ENCODE measurements around the gene RNF213. TPM values are rescaled to one million over a fixed set of nuclear protein-coding genes. Genes with fewer than 3 reads are reported as not detected.

The RNF213 gene
- 10 to 100 TPM in 11 of 12 donors, not detected in 1; 27.9 to 64.9 (median 35.8) TPM for polyA plus RNA-seq (ENCODE audit: insufficient read length in 12 of 12)
- long read RNA-seq, donor 1, partial matches to known transcripts: 5 of 5 reads
- long read RNA-seq, donor 1, other reads (novel, unspliced or antisense): 0 of 5 reads
- long read RNA-seq, donor 2, partial matches to known transcripts: 0 of 1 reads
- long read RNA-seq, donor 2, other reads (novel, unspliced or antisense): 0 of 1 reads
- long read RNA-seq, donor 3: 0 reads
- long read RNA-seq, donor 4, full-length matches to known transcripts: 1 of 1 reads
- long read RNA-seq, donor 4, partial matches to known transcripts: 0 of 1 reads
- long read RNA-seq, donor 4, other reads (novel, unspliced or antisense): 0 of 1 reads
- long read RNA-seq, donor 5, full-length matches to known transcripts: 2 of 7 reads
- long read RNA-seq, donor 5, partial matches to known transcripts: 5 of 7 reads
- long read RNA-seq, donor 5, other reads (novel, unspliced or antisense): 0 of 7 reads
- long read RNA-seq, donor 6: 0 reads
- long read RNA-seq, donor 7: 0 reads
- long read RNA-seq, donor 8, full-length matches to known transcripts: 1 of 1 reads
- long read RNA-seq, donor 8, partial matches to known transcripts: 0 of 1 reads
- long read RNA-seq, donor 8, other reads (novel, unspliced or antisense): 0 of 1 reads
- long read RNA-seq, donor 9: 0 reads
- long read RNA-seq, donor 10, full-length matches to known transcripts: 2 of 2 reads
- long read RNA-seq, donor 10, partial matches to known transcripts: 0 of 2 reads
- long read RNA-seq, donor 10, other reads (novel, unspliced or antisense): 0 of 2 reads
- long read RNA-seq, donor 11, partial matches to known transcripts: 8 of 8 reads
- long read RNA-seq, donor 11, other reads (novel, unspliced or antisense): 0 of 8 reads

DNA sequence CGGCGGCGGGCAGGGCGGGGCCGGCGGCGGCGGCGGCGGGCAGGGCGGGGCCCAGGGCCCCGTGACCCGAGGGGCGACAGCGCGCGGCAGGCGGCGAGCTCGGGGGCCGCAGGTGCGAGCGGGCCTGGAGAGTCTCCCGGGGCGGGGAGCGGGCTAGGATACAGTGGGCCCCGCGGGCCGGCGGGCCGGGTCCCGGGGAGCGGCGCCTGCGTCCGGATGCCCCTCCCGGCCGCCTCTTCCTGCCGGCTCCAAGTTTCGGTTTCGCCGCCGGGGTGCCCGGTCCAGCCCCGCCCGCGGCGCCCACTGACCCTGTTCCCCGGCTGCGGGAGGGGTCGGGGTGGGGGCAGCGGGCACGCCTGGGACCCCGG is at the start of gene RNF213:
RNF213 (plus strand) TSS at position 62 of the 368 bp plus-strand sequence. CDS start 2,830 bp downstream, outside the sequence.
- DNase-seq: no peak

DNA sequence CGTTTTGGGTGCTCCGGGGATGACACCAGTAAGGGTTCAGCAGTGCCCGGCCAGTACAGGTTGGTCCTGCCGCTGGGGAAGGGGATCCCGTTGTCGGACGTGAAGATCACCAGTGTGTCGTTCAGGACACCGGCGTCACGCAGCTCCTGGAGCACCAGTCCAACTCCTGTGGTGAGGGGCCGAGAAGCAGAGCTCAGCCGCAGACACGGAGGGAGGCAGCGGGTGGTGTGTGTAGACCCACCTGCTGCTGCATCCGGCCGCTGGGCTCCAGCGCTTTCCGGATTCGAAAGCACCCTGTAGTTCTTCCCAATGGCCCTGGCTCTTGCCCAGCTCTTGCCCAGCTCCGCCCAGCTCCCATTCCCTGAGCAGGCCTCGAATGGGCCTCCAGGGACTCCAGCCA is 48.5 kb upstream of the RNF213 start:
- DNase-seq: no peak

DNA sequence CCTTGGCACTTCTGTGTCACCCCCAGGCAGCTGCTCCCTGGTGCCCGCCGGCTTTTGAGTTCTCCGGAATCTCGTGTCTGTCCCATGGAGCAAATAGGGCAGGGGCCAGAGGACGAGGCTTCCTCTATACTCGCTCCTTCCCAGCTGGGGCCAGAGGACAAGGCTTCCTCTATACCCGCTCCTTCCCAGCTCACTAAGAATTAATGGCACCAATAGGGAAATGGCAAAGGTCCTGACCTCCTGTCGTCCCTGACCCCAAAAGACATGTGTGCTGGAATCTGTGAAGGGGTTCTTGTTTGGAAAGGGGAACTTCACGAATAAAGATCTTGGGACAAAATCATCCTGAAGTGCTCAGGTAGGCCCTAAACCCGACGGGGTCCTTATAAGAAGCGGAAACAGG is 48.1 kb upstream of the RNF213 start:
- DNase-seq: no peak

GRCh38 chr17:80212962-80213642 is 47.5 kb upstream of the RNF213 start:
- no peak for DNase-seq

DNA sequence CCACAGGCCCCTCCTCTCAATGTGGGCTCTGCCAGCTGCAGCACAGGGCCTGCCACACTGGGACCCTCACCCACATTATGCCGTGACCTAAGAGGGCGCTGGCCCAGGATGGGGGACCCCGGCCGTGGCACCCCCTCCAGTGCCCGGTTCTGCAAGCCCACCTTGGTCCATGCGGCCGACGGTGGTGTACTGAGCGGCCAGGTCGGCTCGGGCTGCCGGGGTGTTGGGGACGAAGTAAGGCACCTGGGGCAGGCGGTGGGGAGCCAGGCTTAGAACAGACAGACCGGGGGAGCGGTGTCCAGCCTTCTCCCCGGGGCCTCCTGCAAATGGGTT is 47.0 kb upstream of the RNF213 start:
- DNase-seq: no peak

DNA sequence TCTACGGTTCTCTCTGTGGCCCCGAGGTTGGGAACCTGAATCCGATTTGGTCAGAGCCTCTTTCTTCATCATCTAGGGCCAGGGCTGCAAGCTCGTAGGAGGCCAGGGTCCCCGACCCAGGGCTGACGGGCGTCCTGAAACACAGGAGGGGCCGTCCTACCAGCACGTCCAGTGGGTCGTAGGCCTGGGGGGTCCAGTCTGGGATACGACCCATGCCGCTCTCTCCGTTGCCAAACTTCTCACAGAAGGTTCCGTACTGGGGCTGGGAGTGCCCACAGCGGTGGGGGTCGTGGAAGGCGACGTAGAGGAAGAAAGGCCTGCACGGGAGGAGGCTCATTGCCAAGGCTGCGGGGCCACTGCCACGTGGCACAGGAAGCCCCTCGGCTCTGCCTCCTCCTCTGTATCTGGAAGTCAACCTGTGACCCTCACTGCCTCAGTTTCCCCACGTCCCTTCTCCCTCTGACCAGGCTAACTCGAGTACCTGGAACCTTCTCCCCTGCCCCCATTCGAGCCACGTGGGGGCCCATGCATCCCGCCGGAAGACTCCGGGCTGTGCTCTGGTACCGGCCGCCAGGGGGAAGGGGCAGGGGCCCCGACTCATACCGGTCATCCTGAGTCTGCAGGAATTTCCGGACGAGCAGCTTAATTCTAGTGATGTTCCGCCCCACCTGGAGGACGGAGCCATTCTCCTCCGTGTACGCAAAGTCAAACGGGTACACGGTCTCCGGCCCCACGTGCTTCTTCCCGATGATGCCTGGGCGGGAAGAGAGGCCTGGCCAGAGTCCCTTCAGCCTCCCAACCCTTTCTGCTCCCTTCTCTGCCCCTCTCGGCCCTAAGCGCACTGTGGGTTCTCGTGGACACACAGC is 46.4 kb upstream of the RNF213 start:
- no peak for DNase-seq

DNA sequence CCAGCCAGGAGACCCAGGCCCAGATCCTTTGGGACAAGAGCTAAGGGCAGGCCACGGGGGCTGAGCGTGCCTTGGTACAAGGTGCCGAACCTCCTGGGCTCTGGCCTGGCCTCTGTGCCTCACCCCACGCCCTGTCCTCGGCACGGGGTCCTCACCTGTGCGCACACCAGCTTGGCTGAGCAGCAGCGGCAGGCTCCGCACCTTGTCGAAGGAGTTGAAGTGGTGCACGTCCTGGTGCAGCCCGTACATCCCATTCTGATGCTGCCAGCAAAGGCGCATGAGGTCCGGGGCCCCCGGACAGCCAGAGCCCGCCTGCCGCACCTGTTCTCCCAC is 45.8 kb upstream of the RNF213 start:
- DNase-seq: no peak

DNA sequence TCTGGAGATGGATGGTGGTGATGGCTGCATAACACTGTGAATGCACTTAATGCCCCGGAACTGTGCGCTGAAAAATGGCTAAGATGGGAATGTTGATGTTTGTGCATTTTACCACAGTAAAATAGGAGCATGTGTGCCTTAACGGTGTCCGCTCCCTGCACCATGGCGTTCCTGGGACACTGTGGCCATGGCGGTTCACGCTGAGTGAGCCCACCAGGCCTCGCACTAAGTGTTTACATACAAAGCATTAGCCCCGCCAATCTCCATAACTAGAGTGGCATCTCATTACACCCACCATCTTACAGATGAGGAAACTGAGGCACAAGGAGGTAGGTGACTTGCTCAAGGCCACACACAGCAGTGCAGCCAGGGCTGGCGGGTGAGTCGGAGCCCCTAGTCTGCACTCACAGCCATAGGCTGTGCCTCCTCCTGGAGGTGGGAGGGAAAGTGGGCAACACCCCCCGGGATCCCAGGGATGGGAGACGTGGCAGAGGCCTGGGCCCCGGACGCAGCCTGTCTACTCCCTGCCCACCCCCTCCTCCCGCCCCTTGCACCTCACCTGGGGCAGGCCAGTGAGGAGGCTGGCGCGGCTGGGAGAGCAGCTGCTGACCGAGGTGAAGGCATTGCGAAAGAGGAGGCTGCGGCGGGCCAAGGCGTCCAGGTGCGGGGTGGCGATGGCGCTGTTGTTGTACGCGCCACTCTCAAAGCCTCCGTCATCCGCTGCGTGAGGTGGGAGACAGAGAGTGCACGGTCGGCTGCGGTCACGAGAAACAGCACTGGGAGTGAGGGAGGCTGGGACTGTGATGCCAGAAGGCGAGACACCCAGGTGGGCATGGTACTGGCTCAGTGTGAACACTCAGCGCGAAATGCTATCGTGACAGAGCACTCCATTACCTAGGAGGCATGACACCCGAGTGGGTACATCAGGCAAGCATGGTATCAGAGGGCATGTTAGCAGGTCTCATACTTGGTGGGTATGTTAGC is 43.9 kb upstream of the RNF213 start:
- no peak for DNase-seq

DNA sequence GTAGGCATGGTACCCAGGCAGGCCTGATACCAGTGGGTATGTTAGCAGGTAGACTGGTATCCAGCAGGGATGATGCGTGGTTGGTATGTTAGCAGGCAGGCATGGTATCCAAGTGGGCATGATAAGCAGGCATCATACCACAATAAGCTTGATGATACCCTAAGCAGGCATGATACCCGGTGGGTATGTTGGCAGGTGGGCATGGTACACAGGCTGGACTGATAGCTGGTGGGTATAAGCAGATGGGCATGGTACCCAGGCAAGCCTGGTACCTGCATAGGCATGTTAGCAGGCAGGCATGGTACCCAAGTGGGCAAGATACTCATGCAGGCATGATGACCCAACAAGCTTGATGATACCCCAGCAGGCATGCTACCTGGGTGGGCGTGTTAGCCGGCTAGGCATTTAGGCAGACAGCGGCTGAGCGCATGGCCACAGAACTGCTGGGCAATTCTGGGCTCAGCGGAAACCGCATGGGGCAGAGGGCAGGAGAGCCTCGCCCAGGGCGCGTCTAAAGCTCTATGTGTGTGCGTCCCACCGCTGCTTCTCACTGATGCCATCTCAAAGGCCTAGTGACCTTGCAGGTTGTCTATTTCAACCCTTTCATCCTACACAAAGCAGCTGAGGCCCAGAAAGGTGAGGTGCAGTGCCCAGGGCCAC is 42.8 kb upstream of the RNF213 start:
- DNase-seq: no peak

GRCh38 chr17:80218391-80218790 is 42.3 kb upstream of the RNF213 start:
- no peak for DNase-seq

DNA sequence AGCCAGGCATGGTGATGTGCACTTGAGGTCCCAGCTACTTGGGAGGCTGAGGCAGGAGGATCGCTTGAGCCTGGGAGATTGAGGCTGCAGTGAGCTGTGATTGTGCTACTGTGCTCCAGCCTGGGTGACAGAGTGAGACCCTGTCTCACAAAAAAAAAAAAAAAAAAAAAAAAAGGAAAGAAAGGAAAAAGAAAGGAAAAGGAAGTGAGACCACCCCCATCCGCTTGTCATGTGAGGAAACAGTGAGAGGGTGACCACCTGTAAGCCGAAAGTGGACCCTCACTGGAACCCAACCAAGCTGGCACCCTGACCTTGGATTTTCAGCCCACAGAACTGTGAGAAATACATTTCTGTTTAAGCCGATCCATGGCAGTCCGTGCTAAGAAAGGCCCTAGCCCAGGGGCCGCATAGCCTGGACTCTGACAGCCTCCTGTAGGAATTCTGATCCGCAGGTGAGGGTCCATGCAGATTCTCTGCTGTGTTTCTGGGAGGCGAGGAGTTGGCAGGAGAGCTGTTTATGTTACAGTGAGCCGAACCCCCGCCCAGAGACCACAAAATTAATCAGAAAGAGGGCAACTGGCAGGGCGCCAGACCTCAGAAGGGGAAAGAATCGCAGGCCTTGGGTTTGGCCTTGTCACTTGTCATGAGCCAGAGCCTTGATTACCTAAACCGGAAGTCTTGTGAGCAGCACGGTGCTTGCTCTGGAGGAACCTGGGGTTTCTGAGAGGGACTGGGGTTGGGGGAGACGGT is 41.5 kb upstream of the RNF213 start:
- peak; percentile 49 for DNase-seq

DNA sequence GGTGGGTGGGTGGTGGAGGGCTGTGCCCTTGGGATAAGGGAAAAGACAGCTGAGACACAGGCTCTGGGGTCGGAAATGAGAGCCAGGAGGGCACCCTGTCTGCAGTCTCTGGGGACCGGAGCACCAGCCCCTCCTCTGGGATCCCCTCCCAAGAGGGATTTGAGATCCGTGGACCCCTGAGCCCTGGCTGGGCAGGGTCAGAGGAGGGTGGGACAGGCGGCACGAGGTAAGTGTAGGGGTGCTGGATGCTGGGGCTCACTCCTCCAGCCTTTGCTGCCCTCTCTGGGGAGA is 40.9 kb upstream of the RNF213 start:
- DNase-seq: no peak

GRCh38 chr17:80220054-80220735 is 40.5 kb upstream of the RNF213 start, which contains the start of the genes SGSH and SLC26A11:
Gene SGSH (minus strand): TSS chr17:80220333. CDS start chr17:80220313, 20 bp downstream.
Gene SLC26A11 (plus strand): TSS chr17:80220427. CDS start chr17:80221561, 1,134 bp downstream.
- peak; percentile 52 for DNase-seq

DNA sequence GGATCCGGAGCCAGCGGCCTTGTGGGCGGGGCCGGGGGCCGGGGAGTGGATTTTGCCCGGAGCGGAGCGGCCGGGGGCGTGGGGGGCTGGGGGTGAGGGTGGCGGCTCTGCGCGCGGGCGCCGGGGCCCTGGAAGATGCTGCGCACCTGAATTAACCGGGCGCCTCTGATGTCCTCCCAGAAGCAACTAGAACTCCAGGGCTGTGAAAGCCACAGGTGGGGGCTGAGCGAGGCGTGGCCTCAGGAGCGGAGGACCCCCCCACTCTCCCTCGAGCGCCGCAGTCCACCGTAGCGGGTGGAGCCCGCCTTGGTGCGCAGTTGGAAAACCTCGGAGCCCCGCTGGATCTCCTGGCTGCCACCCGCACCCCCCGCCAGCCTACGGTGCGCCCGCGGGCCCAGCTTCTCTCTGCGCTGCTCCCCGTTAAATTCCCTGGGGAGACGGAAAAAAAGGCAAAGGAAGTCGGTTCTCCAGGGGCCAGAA is 39.9 kb upstream of the RNF213 start:
- peak; percentile 16 for DNase-seq

DNA sequence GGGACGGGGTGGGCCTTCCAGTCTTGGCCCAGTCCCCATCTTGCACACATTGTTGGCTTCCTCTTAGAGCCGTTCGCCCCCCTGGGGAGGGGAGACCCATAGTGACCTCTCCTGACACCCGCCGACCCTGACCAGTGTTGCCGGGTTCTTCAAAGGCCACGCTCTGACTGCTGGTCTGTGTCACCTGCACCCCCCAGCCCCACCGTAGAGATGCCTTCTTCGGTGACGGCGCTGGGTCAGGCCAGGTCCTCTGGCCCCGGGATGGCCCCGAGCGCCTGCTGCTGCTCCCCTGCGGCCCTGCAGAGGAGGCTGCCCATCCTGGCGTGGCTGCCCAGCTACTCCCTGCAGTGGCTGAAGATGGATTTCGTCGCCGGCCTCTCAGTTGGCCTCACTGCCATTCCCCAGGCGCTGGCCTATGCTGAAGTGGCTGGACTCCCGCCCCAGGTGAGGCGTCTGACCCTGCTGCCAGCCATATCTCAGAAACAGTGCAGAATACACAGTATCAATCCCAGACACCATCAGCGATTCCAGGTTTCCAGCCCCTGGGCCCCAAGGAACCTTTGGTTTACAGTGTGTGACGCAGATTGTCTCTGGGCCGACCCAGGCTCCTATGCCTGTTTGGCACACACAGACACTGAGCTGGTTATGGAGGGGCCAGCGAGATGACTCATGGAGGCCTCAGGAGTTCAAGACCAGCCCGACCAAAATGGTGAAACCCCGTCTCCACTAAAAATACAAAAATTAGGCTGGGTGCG is 39.1 kb upstream of the RNF213 start:
- no peak for DNase-seq

DNA sequence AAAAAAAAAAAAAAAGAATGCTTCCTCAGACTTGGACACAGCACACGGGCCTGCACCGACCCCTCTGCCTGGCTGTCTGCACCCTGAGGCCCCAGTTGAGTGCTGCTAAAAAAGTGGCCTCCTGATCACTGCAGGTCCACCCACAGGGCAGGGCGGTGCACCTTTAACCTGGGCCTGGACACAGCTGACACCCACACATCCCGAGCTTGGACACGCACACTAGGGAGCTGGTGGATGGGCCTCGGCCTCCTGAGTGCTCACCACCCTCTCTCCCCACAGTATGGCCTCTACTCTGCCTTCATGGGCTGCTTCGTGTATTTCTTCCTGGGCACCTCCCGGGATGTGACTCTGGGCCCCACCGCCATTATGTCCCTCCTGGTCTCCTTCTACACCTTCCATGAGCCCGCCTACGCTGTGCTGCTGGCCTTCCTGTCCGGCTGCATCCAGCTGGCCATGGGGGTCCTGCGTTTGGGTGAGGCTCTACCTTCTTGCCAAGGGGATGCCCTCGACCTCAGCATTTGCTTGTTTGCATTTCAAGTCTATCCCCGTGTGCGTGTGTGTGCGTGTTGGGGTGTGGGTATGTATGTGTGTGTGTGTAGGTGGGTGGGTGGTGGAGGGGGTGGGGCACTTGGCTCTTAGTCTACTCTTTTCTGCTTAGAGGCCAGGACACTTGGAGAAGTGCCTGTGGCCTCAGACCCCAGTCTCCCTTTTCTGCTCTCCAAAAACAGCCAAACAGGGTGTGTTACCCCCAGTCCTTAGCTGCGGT is 38.1 kb upstream of the RNF213 start:
- DNase-seq: no peak
